ENCODE data around the gene RTN4R.
A peak's percentile ranks its signal among the peaks of the same experiment; 100 is the strongest.
"Not testable (repeated sequence)": the region's sequence is repeated elsewhere in the genome, so short reads cannot be mapped to it uniquely, and the experiment has no call there.

RTN4R gene

DNA sequence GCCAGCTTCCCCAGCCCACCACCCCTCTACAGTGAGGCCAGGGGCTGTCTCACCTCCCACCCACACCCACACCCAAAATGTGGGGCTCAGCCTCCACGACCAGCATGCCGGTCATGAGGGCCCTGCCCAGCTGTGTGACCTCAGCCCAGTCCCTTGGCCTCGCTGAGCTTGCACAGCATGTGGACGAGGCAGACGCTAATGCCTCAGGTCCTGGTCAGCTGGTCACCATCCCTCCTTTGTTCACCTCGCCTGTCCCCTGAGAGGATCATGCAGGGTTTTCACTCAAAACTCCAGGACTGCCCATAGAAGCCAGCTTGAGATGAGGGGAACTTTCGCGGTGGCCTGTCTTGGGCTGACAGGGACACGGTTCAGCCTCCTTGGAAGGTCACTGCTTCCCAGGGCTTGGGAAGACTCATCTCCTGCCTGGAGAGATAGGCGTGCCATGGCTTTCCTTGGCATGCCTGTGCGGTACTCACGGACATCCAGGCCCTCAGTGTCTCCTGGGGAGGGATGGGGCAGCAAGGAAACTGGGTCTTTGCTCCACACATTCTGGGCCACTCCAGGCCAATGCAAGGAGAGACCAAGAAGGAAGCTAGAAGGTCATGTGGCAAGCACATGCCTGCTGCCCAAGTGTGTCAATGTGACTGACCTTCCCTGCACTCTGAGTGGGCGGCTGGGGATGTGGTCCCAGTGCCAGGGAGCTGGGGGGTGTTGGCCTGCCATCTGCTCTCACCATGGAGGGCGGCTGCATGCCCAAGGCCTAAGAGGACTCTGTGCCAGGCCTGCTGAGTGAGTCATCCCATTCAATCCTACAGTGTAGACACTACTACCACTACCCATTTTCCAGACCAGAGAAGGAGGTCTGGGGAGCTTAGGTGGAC, 3.2 kb upstream of the RTN4R start:
- DNase-seq (ENCODE audit: extremely low spot score), result no peak
- ChIA-PET CTCF (interaction anchor here (0.5 to 0.7 kb wide), 2 partner anchors 10 to 13 kb away, joined by 3 to 4 read pairs; no protein-coding TSS in a partner anchor), POLR2A (no interaction called here)
- TF ChIP-seq CTBP1 (IDR thresholded peaks at IDR 0.05; ENCODE audit: borderline replicate concordance) (no peak), L3MBTL2 (conservative IDR thresholded peaks at IDR 0.05) (no peak), SP1 (IDR thresholded peaks at IDR 0.05) (no peak), FOXK2 (IDR thresholded peaks at IDR 0.05) (no peak), BHLHE40 (IDR thresholded peaks at IDR 0.05; ENCODE audit: borderline replicate concordance) (no peak), HDGF (IDR thresholded peaks at IDR 0.05; ENCODE audit: borderline replicate concordance) (no peak), FOXA1 (IDR thresholded peaks at IDR 0.05) (no peak), SUZ12 (IDR thresholded peaks at IDR 0.05) (no peak), ELF4 (IDR thresholded peaks at IDR 0.05) (no peak), FOXM1 (IDR thresholded peaks at IDR 0.05; ENCODE audit: borderline replicate concordance) (no peak), ARNT (IDR thresholded peaks at IDR 0.05) (no peak)
- TF ChIP-seq, protein P1, sequence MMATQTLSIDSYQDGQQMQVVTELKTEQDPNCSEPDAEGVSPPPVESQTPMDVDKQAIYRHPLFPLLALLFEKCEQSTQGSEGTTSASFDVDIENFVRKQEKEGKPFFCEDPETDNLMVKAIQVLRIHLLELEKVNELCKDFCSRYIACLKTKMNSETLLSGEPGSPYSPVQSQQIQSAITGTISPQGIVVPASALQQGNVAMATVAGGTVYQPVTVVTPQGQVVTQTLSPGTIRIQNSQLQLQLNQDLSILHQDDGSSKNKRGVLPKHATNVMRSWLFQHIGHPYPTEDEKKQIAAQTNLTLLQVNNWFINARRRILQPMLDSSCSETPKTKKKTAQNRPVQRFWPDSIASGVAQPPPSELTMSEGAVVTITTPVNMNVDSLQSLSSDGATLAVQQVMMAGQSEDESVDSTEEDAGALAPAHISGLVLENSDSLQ (IDR thresholded peaks at IDR 0.05), result no peak

DNA sequence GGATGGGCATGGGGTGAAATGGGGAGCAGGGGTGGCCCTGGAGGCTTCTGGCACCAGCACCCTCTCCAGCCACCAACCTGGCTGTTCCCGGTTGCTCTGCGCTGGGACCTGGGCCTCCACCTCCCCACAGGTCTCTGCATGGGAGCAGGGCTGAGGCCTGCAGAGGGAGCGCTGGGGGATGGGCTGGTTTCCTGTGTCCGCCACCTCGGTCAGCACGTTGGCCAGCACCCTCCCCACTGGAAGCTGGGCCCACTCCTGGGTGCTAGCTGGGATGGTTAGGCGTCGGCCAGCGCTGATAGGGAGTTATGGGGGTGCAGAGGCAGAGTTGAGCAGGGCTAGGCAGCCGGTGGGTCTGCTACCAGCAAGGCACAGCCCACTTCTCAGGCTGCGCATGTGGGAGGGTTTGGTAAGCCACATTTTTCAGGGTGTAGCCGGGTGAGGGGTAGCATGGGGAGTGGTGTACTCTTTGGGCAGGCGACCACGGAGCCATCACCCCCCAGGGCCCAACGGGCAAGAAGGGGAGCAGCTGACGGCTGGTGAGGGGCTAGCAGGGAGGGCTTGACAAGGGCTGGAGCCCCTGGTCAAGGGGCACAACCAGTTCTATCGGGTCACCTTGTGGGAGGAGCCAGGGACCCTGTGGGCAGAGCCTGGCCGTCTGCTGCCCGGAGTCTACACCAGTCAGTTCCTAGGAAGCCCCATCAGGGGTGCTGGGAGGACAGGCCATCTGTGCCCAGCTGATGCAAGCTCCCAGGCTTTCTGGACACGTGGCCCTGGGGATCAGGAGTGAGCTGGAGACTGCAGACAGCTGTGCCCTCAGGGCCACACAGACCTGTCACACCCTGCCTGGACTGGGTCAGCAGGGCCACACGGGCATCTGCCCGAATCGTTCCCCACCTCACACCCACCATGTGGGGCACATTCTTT, 2.3 kb upstream of the RTN4R start:
- CTCF ChIA-PET, result interaction anchor here (0.7 kb wide), 1 partner anchor 12 kb away, joined by 4 read pairs; no protein-coding TSS in a partner anchor
- DNase-seq (ENCODE audit: extremely low spot score); POLR2A ChIA-PET: not testable (repeated sequence)

DNA sequence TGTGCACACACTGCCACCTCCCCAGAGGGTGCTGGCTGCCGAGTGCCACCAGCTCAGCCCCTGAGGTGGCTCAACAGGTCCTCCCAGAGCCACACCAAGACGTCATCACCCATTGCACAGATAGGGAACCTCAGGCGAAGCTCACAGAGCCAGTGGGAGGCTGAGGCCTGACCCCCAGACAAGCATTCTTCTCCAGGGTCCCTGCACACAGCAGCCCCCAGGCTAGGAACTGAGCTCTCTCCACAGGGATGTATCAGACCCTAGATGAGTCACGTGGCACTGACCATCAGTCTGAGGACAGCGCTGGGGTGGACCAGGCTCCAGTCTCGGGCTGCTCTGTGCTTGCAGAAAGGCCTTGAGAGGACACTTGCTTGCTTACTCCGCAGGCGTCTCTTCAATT, 1.6 kb upstream of the RTN4R start:
- POLR2A ChIA-PET; CTCF ChIA-PET; DNase-seq (ENCODE audit: extremely low spot score): not testable (repeated sequence)

DNA sequence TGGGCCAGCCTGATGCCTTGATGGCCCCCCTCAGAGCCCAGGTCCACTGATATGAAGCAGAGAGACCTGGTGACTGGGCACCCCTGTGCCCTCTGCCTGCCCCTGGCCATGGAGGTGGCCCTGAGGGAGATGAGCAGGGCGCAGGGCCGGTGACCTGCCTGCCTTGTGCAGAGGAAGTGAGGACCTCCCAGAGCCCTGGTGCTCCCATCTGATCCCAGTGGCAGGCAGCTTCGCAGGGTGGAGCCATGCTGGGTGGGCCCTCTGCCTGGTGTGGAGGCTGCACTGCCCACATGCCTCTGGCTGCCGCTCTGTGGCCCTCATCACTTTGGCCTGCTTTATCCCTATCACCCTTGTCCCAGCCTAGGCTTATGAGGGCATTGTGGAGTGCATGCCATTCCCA, 1.1 kb upstream of the RTN4R start:
- POLR2A ChIA-PET; DNase-seq (ENCODE audit: extremely low spot score): not testable (repeated sequence)
- CTCF ChIA-PET, result interaction anchor here (0.5 kb wide), 1 partner anchor 31 kb away, joined by 4 read pairs; no protein-coding TSS in a partner anchor

DNA sequence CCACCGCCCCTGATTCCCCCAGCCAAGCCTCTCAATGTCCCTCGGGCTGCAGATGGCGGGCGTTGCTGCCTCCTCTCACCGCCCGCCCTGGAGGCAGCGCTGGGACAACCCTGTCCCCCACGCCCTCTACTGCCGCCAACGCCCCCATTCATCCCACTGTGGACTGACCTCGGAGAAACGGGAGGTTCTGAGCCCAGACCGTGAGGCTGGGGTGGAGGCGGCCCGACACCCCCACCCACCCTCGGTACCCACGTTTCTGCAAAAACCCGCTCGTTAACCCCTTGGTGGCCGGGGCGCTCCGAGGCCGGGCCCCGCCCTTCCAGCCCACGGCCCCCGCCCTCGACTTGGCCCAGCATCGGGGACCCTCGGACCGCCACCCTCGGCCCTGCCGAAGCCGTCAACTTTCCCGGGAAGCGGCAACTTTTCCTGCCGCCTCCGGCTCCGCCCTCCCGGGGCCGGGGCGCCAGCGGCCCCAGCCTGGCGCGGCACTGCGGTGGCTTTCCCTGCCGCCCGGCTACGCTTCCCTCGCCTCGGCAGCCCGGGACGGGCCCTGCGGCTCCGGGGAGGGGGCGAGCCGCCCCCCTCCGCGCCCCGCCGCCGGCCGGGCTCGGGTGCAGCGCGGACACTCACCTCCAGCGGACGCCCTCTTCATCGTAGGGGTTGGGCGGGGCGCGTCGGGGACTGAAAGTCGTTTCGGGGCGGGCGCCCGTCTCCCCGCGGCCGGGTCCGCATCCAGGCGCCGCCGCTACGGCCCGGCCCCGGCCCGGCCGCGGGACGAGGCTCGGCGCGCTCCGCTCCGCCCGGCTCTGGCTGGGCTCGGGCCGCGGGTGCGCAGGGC, 458 bp downstream of the RTN4R start:
- no peak for TF ChIP-seq CTBP1 (IDR thresholded peaks at IDR 0.05; ENCODE audit: borderline replicate concordance)
- peak; percentile 66; the same call in 1 of the 2 replicates for TF ChIP-seq L3MBTL2 (conservative IDR thresholded peaks at IDR 0.05)
- peak; percentile 40 for DNase-seq (ENCODE audit: extremely low spot score)
- CTCF ChIA-PET, result no interaction called here
- POLR2A ChIA-PET, result no interaction called here

DNA sequence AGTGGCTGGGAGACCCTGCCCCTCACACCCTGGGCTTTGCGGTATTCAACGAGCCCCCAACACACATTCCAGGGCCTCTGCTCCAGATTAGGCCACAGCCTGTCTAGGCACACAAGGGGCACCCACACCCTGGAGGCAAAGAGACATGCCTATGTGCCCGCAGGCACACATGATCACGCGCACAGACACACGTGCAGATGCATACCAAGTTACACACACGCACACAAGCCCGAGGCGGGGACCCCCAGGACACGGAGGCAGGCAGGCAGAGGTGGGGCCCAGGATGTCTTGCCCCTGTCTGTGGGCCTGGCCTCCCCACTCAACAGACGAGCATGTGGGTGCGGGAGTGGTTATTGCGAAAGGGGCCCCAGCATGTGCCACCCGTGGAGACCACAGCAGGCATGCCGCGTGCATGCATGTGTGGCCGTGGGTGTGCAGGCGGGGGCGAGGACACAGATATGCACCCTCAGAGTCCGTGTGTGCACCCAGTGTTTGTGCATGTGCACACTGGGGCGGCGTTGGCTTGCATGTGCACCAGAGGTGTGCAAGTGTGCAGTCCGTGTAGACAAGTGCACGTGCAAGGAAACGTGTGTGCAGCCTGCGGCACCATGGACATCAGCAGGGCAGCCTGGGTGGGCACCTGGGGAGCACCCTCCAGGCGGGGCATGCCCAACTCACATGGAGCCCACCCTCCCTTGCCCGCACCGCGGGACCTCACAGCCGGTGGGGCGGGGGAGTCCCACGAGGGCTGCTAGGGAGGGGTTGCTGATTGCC, 1.3 kb downstream of the RTN4R start:
- DNase-seq (ENCODE audit: extremely low spot score); POLR2A ChIA-PET; CTCF ChIA-PET: not testable (repeated sequence)

DNA sequence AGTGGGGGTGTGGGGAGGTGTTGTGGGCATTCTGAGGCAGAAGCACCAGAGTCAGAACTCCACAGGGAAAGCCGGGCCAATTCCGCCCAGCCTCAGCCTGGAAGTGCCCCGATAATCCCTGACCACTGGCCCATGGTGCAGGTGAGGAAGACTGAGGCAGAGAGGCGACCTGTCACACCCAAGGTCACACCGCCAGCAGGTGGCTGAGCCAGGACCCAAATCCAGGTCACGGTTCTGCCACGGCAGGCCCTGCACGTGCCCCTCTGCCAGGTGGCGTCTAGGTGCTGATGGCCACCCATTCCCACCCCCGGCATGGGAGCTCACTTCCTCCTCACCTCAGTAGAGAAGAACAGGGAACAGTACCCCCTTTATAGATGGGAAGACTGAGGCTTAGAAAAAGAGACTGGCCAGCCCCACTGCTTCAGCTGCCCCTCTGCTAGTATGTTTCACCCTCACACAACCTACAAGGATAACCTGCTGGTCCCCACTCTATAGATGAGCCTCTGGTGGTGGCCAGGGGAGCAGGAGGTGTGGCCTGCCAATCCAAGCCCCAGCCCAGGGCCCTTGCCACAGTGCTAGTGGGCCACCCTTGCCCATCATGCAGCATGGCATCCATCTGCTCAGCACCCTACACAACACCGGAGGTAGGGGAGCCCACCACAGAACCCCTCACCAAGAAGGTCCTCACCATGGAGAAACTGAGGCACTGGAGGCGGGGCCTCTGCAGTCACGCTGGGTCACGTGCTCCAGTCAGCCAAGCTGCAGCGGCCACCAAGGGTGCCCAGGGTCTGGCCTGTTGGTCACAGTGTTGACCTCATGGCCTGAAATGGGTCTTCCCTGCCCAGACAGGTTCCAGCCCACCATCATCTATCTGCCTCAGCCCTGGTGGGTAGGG, 2.1 kb downstream of the RTN4R start:
- POLR2A ChIA-PET; DNase-seq (ENCODE audit: extremely low spot score); CTCF ChIA-PET: not testable (repeated sequence)

All from HEK293T (cell line).